ENCODE measurements around the gene SCYGR8.

- TF ChIP-seq CTCF (conservative IDR thresholded peaks at IDR 0.05 in 1 of 2, IDR thresholded peaks at IDR 0.05 in 1 of 2; ENCODE audit: extremely low read depth in 1 of 2, insufficient read depth in 1 of 2, low read depth in 1 of 2, low read length in 2 of 2) = no peak
- TF ChIP-seq EZH2 (IDR thresholded peaks at IDR 0.05; ENCODE audit: borderline replicate concordance, low read length) = no peak
These were observed 32.4 kb upstream of the SCYGR8 start for GRCh38 chr2:227713291-227713690.

Data from mammary epithelial cell (primary cell).